Measurements from ENCODE around the gene SP100. TPM values are rescaled to one million over a fixed set of nuclear protein-coding genes. Genes with fewer than 3 reads are reported as not detected.

The SP100 gene
- total and polyA plus RNA-seq, 2 of the 13 experiments (the other 11 are each of a cell fraction or from before 2014, with no cell fraction given), result 12.6 to 16.5 TPM

- TF ChIP-seq ZNF253 (CRISPR knock-in tag; IDR thresholded peaks at IDR 0.05; ENCODE audit: borderline replicate concordance) (0 out of 2 replicates have a peak, but pooled peaks have one; percentile 28), ZNF772 (CRISPR knock-in tag; IDR thresholded peaks at IDR 0.05) (peak; percentile 89), ZNF746 (CRISPR knock-in tag; IDR thresholded peaks at IDR 0.05) (no peak), MBNL3 (CRISPR knock-in tag; conservative IDR thresholded peaks at IDR 0.05) (no peak), RARG (CRISPR knock-in tag; IDR thresholded peaks at IDR 0.05; ENCODE audit: low read depth) (no peak), MYNN (CRISPR knock-in tag; IDR thresholded peaks at IDR 0.05; ENCODE audit: low read depth) (no peak), SMYD3 (CRISPR knock-in tag; IDR thresholded peaks at IDR 0.05) (peak; percentile 70; the same call in 1 of the 2 replicates), NONO (IDR thresholded peaks at IDR 0.05) (no peak), NONO (CRISPR knock-in tag; conservative IDR thresholded peaks at IDR 0.05) (peak; percentile 82), LCORL (IDR thresholded peaks at IDR 0.05) (no peak), LCORL (CRISPR knock-in tag; IDR thresholded peaks at IDR 0.05) (peak; percentile 16; the same call in 1 of the 2 replicates), ZNF17 (CRISPR knock-in tag; IDR thresholded peaks at IDR 0.05) (no peak), HIC2 (CRISPR knock-in tag; IDR thresholded peaks at IDR 0.05; ENCODE audit: low read depth) (no peak), ZNF512B (CRISPR knock-in tag; IDR thresholded peaks at IDR 0.05; ENCODE audit: borderline replicate concordance) (peak; percentile 84; the same call in 1 of the 2 replicates), SNAPC2 (CRISPR knock-in tag; IDR thresholded peaks at IDR 0.05) (no peak; the same call in 1 of the 2 replicates), ARID4A (CRISPR knock-in tag; IDR thresholded peaks at IDR 0.05; ENCODE audit: borderline replicate concordance) (peak; percentile 69; the same call in 1 of the 2 replicates), ZNF296 (CRISPR knock-in tag; conservative IDR thresholded peaks at IDR 0.05) (no peak), POLR2AphosphoS5 (IDR thresholded peaks at IDR 0.05; ENCODE audit: low read depth, low read length) (peak; percentile 79)
- TF ChIP-seq, protein P1, sequence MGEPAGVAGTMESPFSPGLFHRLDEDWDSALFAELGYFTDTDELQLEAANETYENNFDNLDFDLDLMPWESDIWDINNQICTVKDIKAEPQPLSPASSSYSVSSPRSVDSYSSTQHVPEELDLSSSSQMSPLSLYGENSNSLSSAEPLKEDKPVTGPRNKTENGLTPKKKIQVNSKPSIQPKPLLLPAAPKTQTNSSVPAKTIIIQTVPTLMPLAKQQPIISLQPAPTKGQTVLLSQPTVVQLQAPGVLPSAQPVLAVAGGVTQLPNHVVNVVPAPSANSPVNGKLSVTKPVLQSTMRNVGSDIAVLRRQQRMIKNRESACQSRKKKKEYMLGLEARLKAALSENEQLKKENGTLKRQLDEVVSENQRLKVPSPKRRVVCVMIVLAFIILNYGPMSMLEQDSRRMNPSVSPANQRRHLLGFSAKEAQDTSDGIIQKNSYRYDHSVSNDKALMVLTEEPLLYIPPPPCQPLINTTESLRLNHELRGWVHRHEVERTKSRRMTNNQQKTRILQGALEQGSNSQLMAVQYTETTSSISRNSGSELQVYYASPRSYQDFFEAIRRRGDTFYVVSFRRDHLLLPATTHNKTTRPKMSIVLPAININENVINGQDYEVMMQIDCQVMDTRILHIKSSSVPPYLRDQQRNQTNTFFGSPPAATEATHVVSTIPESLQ (CRISPR knock-in tag; conservative IDR thresholded peaks at IDR 0.05), result no peak
Measured at GRCh38 chr2:230416061-230416721, at the start of gene SP100 (continued).

All from HepG2 (cell line).